Activated CD8-positive, alpha-beta T cell treated with anti-CD3 and anti-CD28 coated beads for 36 hours (primary cell): ENCODE results near the gene ELF3. TPM values are rescaled to one million over a fixed set of nuclear protein-coding genes. Genes with fewer than 3 reads are reported as not detected.

ENCODE experiments used
- ATAC-seq: fragments of 200-7000 bp; cut with Tn5 transposase; one replicate; pipeline ENCODE4 v1.10.0; 2021; ENCODE audit warnings: mild to moderate bottlenecking, moderate library complexity
- CTCF ChIA-PET: fragments of 350-600 bp; sonication (Branson Sonifier 250); formaldehyde crosslinking; loops from one replicate; lab custom pipeline; 2021; ENCODE audit warnings: antibody characterized with exemption; lab: Charles Lee
- POLR2A ChIA-PET: fragments of 350-600 bp; sonication (Branson Sonifier 250); formaldehyde crosslinking; loops from one replicate; lab custom pipeline; 2021; ENCODE audit warnings: antibody characterized with exemption; lab: Charles Lee
- DNase-seq: peaks from one replicate; pipeline ENCODE4 v3.0.0-alpha.2; 2020
- H3K27ac Mint-ChIP-seq: one replicate; pipeline ENCODE4 v1.8.0; 2021; ENCODE audit warnings: mild to moderate bottlenecking, mixed read lengths
- H3K27me3 Mint-ChIP-seq: one replicate; pipeline ENCODE4 v1.8.0; 2021; ENCODE audit warnings: mixed read lengths
- H3K36me3 Mint-ChIP-seq: one replicate; pipeline ENCODE4 v1.8.0; 2021; ENCODE audit warnings: low read depth, mixed read lengths
- H3K4me1 Mint-ChIP-seq: one replicate; pipeline ENCODE4 v1.8.0; 2021; ENCODE audit warnings: low read depth, mixed read lengths
- H3K4me3 Mint-ChIP-seq: one replicate; pipeline ENCODE4 v1.8.0; 2021; ENCODE audit warnings: mild to moderate bottlenecking, moderate library complexity, mixed read lengths
- H3K9me3 Mint-ChIP-seq: one replicate; pipeline ENCODE4 v1.8.0; 2021; ENCODE audit warnings: mixed read lengths
- intact Hi-C: fragments of 100-400 bp; cut with micrococcal nuclease; formaldehyde crosslinking; loops from one replicate; pipeline ENCODE4 v1.10.0; 2022
- total RNA-seq, 2 experiments: library from RNA; stranded (reverse); gene quantifications; one replicate each; pipeline ENCODE4 v1.2.3, GENCODE V29; 2021
- TF ChIP-seq, protein P1 (sequence below): fragments of 200-600 bp; IDR thresholded peaks from one replicate; pipeline ENCODE4 v1.8.0; 2022; ENCODE audit warnings: antibody characterized with exemption, mild to moderate bottlenecking

Gene ELF3
- total RNA-seq, 2 experiments from 2014 or later = 0.25 to 0.27 TPM

DNA sequence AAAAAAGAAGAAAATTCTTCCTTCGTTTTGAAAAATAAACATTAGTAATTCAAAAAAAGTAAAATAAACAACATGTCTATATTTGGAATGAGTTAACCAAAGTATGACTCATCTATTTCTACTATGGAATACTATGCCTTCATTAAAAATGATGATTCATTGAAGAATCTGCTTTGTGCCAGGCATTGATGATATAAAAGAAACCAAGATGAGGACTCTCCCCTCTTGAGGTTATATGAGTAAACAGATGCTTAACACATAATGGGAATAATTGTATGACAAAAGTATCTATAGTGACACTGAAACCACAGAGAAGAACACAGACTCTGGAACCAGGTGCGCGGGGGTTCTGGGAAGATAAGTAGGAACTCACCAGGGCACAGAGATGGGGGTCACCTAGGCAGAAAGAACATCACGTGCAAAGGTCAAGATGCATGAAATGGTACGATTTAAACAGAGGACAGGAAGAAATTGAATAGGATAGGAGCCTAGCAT lies 18.8 kb downstream of the ELF3 start:
- Mint-ChIP-seq H3K36me3 (no peaks in the 10 kb centered on the region), H3K27me3 (no peaks in the 10 kb centered on the region), H3K27ac (no peak overlapping the region), H3K4me3 (no peak overlapping the region), H3K9me3 (no peaks in the 10 kb centered on the region), H3K4me1 (no peaks in the 10 kb centered on the region)
- POLR2A ChIA-PET = no interaction called here
- intact Hi-C loops = no loop called here
- CTCF ChIA-PET = no interaction called here
- TF ChIP-seq, protein P1, sequence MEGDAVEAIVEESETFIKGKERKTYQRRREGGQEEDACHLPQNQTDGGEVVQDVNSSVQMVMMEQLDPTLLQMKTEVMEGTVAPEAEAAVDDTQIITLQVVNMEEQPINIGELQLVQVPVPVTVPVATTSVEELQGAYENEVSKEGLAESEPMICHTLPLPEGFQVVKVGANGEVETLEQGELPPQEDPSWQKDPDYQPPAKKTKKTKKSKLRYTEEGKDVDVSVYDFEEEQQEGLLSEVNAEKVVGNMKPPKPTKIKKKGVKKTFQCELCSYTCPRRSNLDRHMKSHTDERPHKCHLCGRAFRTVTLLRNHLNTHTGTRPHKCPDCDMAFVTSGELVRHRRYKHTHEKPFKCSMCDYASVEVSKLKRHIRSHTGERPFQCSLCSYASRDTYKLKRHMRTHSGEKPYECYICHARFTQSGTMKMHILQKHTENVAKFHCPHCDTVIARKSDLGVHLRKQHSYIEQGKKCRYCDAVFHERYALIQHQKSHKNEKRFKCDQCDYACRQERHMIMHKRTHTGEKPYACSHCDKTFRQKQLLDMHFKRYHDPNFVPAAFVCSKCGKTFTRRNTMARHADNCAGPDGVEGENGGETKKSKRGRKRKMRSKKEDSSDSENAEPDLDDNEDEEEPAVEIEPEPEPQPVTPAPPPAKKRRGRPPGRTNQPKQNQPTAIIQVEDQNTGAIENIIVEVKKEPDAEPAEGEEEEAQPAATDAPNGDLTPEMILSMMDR = no peak
- ATAC-seq (no peak), DNase-seq (no peak)

DNA sequence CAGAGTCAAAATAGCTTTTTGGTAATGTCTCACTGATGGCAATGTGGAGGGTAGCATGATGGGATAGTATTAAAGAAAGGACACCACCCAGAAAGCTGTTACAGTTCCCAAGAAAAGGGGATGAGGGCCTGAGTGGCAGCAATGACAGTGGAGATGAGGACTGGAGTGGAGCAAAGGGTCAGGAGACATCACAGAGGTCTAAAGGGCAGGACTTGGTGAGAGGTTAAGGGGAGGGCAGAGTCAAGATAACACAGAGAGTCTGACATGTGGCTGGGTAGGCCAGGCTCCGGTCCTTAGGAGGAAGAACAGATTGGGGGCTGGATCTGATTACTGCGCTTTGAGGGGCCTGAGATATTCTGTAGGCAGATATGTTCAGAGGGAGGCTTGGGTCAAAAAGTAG lies 19.3 kb downstream of the ELF3 start:
- Mint-ChIP-seq H3K27ac (no peak overlapping the region), H3K36me3 (no peaks in the 10 kb centered on the region), H3K9me3 (no peaks in the 10 kb centered on the region), H3K27me3 (no peaks in the 10 kb centered on the region), H3K4me3 (no peak overlapping the region), H3K4me1 (no peaks in the 10 kb centered on the region)
- ATAC-seq (no peak), DNase-seq (no peak)
- intact Hi-C loops = no loop called here
- ChIA-PET CTCF (no interaction called here), POLR2A (no interaction called here)
- TF ChIP-seq, protein P1 = no peak

DNA sequence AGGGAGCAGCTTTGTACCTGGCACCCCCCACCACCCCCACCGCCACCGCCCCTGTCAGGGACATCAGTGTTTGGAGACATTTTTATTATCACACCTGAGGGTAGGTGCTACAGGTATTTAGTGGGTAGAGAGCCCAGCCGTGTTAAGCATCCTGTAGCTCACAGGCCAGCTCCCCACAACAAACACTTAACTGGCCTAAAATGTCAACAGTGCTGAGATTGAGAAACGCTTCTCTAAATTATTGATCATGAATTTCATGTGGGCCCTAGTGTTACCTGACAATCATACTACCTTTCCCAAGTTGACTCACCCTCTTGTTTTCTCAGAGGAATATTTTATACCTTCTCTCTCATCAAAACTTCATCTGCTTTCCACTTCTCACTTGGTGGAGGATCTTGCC lies 21.4 kb downstream of the ELF3 start:
- Mint-ChIP-seq H3K36me3 (no peaks in the 10 kb centered on the region), H3K4me1 (no peaks in the 10 kb centered on the region), H3K4me3 (no peak overlapping the region), H3K27me3 (no peaks in the 10 kb centered on the region), H3K9me3 (no peaks in the 10 kb centered on the region), H3K27ac (no peak overlapping the region)
- intact Hi-C loops = no loop called here
- TF ChIP-seq, protein P1 = no peak
- ChIA-PET CTCF (interaction anchor here (1.2 kb wide), 1 partner anchor 322 kb away, joined by 3 read pairs; no protein-coding TSS in a partner anchor), POLR2A (no interaction called here)
- DNase-seq (no peak), ATAC-seq (no peak)

DNA sequence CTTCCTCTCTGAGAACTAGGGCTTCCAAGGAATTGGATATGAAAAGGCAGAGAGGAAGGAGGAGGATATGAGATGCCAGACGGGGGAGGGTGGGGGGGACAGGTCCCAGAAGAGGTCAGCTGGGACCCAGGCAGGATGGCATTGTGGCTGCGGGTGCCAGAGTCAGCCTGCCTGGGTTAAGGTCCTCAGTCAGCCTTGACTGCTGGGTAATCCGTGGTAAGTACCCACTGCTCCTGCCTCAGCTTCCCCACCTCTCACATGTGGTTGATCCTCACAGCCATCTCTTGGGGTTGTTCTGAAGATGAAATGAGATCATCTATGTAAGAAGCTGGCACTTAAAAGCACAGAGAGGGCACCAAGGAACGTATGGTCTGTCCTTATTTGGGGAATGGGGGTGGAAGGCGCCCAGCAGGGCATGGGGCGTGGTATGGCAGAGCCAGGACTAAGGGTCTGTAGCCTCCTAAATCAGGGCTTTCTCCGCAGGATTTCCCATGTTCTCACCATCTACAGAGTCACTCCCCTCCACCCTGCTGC lies 23.8 kb downstream of the ELF3 start:
- ATAC-seq = no peak
- H3K36me3 Mint-ChIP-seq = no peaks in the 10 kb centered on the region
- H3K9me3 Mint-ChIP-seq = no peaks in the 10 kb centered on the region
- H3K27me3 Mint-ChIP-seq = no peaks in the 10 kb centered on the region
- DNase-seq = no peak
- ChIA-PET CTCF (interaction anchor here (0.7 to 0.9 kb wide), 2 partner anchors 9 to 83 kb away, joined by 3 read pairs; no protein-coding TSS in a partner anchor), POLR2A (no interaction called here)
- no peak overlapping the region for H3K4me3 Mint-ChIP-seq
- intact Hi-C loops = no loop called here
- no peak overlapping the region for H3K27ac Mint-ChIP-seq
- no peaks in the 10 kb centered on the region for H3K4me1 Mint-ChIP-seq
- TF ChIP-seq, protein P1 = no peak

DNA sequence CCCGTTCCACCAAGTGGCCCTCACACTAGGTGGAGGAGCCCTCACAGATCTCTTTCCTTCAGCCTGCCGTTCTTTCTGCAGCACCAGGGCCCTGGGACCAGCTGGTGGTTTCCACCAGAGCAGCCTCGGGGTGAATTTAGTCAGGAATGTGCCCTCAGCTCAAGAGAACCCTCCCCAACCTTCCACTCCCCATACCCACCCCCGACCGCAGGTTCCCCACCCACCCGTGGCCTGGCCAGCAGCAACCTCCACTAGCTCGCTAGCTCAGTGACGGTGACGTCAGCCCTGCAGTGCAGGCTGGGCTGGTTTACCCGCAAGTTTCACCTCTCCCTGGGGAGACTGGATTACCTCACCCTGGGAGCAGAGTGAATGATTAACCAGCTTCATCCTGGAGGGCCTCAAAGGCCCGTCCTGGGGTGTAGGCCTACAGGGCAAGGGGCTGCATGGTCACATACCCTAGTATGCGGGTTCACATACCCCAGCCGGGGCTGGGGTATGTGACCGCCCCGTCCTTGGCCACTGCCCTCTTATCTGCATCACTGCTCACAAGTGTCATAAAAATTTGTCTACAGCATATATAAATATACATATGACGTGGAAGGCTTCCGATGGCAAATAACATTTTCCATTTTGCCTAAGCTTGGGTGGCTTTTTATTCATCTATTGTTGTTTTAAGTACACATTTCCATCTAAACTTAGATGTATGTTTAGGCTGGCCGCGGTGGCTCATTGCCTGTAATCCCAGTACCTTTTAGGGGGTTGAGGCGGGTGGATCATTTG lies 24.5 kb downstream of the ELF3 start:
- intact Hi-C loops = no loop called here
- no peaks in the 10 kb centered on the region for H3K36me3 Mint-ChIP-seq
- H3K27ac Mint-ChIP-seq = no peak overlapping the region
- no peaks in the 10 kb centered on the region for H3K4me1 Mint-ChIP-seq
- TF ChIP-seq, protein P1 = no peak
- peaks cover 2% of the 10 kb centered on the region for H3K27me3 Mint-ChIP-seq
- H3K9me3 Mint-ChIP-seq = no peaks in the 10 kb centered on the region
- no peak overlapping the region for H3K4me3 Mint-ChIP-seq
- ChIA-PET CTCF (interaction anchor here (0.7 to 0.9 kb wide), 2 partner anchors 10 to 82 kb away, joined by 3 read pairs; no protein-coding TSS in a partner anchor), POLR2A (interaction anchor here (0.6 kb wide), 1 partner anchor 81 kb away, joined by 3 read pairs; no protein-coding TSS in a partner anchor)
- DNase-seq (no peak), ATAC-seq (no peak)
